GM19035 (cell line): ENCODE data around the gene PCED1B.
"Not testable (repeated sequence)": the region's sequence is repeated elsewhere in the genome, so short reads cannot be mapped to it uniquely, and the experiment has no call there.

Source experiments
- ATAC-seq: cut with Tn5 transposase; IDR thresholded peaks from one replicate; pipeline ENCODE4 v1.9.1; 2021; ENCODE audit not compliant: unreplicated experiment

PCED1B gene

GRCh38 chr12:47117305-47117704, 37.9 kb downstream of the PCED1B start:
- ATAC-seq: not testable (repeated sequence)

DNA sequence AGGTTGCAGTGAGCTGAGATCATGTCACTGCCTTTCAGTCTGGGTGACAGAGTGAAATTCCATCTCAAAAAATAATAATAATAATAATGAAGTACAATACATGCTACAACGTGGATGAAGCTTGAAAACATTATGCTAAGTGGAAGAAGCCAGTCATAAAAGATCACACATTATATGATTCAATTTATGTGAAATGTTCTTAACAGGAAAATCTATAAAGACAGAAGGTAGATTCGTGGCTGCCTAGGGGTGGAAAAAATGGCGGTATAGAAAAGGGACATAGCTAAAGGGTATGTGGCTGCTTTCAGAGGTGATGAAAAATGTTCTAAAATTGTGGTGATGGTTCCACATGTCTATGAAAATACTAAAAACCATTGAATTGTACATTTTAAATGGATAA, 41.3 kb downstream of the PCED1B start:
- ATAC-seq: no peak

- no peak for ATAC-seq
These were observed 41.7 kb downstream of the PCED1B start for GRCh38 chr12:47121146-47121545.

DNA sequence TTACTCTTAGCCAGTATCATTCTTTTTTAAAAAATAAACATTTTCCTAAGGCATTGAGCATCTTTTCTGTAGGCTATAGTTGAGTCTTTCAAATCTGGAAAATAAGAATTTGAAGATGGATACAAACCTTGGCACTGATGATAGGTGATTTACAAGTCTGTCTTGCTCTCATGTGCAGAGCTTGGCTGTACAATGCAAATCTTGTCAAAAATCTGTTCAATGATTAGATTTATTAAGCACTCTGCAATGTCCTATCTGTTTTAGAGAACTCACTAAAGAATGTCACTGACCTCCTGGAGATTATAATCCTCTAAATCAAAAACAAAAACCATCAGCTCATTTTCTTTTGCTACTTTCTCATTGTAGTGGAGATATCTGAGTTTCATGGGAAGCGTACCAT, 43.2 kb downstream of the PCED1B start:
- ATAC-seq: no peak

DNA sequence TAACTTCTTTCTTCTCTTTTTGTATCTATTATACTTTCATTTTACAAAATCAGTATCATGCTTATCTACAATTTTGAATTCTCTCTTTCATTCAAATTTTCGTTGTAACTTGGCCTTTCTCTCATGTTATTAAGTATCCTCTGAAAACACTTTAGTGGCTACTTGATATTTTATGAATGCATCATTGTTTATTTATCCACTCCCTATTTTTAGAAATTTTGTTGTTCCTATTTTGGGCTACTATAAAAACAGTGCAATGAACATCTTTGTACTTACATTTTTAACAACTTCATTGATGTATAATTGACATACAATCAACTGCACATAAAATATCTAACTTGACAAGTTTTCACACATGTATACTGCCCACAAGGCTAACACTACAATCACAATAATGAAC, 44.3 kb downstream of the PCED1B start:
- ATAC-seq: no peak

GRCh38 chr12:47124451-47124850, 45.0 kb downstream of the PCED1B start:
- ATAC-seq: no peak

GRCh38 chr12:47126246-47126645, 46.8 kb downstream of the PCED1B start:
- ATAC-seq: no peak

DNA sequence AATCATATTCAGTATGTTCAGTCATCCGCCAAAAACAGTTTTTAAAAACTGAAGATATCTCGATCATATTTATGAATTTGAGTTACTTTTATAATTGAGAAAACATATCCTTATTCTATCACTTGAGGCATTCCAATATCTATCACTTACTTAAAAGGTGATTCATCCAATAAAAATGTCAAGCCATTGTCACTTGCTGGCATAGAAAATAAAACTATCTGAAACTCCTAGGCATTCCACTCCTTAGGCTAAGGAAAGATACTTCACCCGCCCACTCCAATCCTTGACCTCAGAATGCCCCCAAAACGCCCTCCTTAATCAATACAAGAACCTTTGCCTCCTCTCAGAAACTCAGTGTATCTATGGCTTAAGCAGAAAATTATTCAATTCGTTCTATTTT, 51.6 kb downstream of the PCED1B start:
- no peak for ATAC-seq

DNA sequence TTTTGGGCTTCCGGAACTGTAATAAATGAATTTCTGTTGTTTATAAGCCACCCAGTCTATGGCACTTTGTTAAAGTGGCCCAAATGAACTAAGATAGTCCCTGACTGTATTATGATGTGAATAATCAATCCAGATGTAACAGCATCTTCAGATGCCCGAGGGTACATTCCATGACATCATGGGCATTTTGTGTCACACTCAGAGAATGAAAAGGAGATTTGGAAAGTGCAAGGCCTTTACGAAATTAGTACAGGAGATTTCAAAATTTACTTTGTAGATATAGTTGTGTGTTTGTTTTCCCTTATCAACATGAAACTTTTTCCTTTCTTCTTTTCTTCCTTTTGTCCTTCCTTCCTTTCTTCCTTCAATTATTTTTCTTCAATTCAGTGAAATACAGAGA, 54.6 kb downstream of the PCED1B start:
- ATAC-seq: no peak

DNA sequence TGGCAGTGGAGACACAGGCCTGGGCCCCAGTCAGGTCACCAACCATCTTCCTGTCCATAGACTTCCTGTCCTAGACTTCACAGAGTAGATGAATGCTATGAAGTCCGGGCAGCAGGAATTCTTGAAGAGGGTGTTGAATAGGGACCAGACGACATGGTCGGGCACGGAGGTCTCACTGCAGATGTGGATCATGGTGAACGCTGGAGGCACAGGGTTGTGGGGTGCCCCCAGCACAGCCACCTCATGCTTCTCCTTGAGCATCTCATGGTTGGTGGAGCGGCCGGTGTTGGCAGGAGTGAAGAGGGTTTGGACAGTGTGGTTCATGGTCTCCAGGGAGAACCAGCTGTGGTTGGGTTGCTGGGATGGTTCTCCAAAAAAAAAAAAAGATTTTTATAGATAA, 56.2 kb downstream of the PCED1B start:
- ATAC-seq: no peak

DNA sequence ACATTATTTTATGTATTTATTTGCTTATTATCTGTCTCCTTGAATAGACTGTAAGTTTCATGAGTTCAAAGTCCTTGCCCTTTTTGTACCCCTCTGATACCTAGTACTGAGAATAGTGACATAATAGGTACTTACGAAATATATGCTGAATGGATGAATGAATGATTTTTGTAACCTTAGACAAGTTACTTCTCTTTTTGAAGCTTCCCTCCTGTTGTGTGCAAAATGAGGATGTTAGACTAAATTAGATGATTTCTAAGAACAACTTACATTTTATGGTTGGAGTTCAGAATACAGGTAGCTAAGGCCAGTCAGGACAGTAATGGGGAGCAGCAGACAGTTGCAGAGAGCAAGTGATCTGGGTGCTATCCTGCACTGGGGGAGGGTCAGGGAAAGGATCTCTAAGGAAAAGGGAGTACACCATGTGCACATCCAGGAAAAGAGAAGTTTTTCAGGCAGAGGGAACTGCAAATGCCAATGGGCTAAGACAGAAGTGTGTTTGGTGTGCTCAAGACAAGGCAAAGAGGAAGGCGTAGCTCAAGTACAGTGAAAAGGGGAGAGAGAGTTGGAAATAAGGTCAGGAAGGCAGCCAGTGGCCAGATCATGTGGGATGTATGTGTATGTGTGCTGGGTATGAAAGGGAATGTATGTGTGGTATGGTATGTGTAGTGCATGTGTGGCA, 59.7 kb downstream of the PCED1B start:
- no peak for ATAC-seq

GRCh38 chr12:47141459-47141858, 62.0 kb downstream of the PCED1B start:
- ATAC-seq: no peak

- no peak for ATAC-seq
These were observed 65.3 kb downstream of the PCED1B start for GRCh38 chr12:47144769-47145168.

- no peak for ATAC-seq
These were observed 65.8 kb downstream of the PCED1B start for GRCh38 chr12:47145188-47145587.

DNA sequence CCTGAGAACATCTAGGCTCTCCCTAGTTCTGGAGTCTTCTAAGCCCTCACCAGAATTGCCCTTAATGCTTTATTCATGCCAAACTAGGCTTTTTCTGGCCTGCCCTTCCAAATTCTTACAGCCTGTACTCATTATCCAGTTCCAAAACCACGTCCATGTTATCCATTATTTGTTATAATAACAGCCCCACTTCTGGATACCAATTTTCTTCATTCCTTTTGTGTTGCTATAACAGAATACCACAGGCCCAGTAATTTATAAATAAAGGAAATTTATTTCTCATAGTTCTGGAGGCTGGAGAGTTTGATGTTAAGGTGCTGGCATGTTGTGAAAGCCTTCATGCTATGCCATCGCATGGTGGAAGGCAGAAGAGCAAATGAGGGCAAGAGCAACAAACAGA, 68.3 kb downstream of the PCED1B start:
- no peak for ATAC-seq

DNA sequence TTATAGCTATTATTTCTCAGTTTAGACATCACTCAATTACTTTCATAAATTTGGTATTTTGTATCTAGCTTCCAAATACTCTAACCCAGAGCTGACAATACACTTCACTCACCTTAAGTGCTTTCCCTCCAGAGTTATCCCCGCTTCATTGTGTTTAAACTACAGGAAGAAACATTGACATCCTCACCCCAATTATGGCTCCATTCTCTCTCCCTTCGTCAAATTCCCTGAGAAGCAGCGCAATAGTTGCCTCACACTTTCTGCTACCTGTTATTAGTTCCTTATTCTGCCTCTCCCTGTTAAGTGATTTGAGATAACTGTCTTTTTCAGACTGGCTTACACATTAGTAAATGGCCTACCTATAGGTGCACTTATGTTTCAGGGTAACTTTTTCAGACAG, 69.7 kb downstream of the PCED1B start:
- no peak for ATAC-seq

- no peak for ATAC-seq
These were observed 72.7 kb downstream of the PCED1B start for GRCh38 chr12:47152095-47152494.

DNA sequence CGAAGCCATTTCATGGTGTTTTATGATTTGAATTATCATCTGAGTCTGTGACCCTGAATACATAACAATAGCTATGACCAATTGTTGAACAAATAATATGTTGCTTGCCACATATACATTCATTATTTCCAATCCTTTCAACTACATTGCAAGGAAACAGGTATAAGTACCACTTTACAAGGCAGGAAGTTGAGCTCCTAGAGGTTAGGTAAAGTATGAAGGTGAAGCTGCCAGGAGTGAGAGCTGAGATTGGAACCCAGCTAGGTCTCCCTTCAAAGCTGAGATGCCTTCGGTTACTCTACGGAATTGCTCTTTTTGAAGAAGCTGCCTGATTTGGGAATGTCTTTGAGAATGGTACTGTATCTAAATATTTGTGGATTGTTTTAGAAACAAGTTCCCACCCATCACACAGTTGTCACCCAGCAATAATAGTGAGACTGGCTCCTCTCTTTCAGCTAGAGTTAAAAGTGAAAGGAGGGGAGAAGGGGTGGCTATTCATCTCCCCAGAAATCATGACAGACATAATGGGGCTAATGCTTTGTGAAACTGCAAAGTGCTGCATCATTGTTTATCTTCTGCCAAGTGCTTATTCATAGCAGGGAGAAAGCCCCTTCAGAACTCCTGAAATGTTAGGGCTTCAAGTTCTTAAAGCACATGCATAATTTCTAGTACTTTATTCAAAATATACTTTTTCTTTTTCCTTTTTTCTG, 76.2 kb downstream of the PCED1B start:
- ATAC-seq: no peak

DNA sequence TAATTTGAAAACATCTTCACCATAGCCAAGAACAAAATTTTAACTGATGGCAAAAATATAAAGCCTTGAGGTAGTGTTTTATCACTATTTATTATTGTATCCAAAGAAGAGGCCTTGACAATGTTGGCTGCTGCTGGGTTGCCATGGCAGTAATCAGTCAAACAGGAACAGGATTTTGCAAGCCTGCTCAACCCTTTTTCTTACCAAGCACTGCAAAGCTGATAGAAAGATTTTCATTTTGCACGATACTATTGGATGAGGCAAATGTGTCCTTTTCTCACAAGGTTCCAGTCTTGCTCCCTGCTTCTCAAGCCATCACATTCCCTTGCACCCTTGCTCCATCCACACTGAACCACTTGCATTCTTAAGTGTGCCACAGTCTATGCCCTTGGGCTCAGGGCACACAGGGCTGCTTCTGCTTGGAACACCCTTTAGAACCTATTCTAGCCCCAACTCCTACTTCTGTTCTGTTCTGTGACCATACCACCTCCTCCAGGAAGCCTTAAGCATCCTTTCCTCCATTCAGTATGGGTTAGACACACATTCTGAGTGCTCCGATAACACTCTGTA, 76.8 kb downstream of the PCED1B start:
- ATAC-seq: no peak

DNA sequence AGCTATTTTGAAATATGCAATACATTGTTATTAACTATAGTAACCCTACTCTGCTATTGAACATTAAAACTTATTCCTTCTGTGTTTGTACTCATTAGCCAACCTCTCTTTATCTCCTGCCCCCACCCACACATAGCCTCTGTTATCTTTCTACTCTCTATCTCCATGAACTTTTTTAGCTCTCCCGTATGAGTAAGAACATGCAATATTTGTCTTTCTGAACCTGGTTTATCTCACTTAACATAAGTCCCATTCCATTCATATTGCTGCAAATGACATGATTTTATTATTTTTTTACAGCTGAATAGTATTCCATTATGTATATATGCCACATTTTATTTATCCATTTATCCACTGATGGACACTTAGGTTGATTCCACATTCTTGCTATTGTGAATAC, 79.4 kb downstream of the PCED1B start:
- no peak for ATAC-seq

DNA sequence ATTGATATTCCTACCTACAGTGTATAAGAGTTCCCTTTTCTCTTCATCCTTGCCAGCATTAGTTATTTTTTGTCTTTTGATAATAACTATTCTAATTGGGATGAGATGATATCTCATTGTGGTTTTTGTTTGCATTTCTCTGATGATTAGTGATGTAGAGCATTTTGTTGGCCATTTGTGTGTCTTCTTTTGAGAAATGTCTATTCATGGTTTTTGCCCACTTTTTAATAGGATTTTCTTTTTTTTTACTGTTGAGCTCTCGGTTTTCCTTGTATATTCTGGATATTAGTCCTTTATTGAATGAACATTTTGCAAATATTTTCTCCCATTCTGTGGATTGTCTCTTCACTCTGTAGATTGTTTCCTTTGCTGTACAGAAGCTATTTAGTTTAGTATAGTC, 79.9 kb downstream of the PCED1B start:
- no peak for ATAC-seq
